SH-SY5Y (cell line): Measurements from ENCODE around the gene HMGB4.

Source experiments
- GATA2 ChIP-seq: IDR thresholded peaks from 2 replicates; pipeline ENCODE4 v1.6.1; 2011; ENCODE audit warnings: mild to moderate bottlenecking, low read depth, low read length
- GATA3 ChIP-seq: IDR thresholded peaks from 2 replicates; pipeline ENCODE4 v1.6.1; 2011; ENCODE audit warnings: low read depth, mild to moderate bottlenecking, low read length, moderate library complexity

DNA sequence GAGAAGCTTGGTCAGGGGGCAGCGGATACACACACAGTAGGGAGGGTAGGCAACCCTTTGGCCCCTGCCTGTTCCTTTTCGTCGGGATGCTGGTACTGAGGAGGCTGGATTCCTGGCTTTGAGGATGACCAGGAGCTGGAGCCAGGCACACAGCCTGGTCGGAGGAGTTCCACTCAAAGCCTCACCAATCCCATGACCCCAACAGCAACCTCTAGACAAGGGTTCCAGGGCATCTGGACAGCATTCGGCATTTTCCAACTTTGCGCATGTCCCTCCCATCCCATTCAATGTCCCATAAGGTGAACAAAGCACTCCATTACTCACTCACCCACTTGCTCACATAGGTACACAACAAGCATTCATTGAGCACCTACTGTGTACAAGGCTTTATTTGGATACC is 42.6 kb upstream of the HMGB4 start:
- TF ChIP-seq GATA2 (no peak), GATA3 (no peak)
